Large intestine (tissue), 3 donors: ENCODE data around the gene LHX3. TPM values are rescaled to one million over a fixed set of nuclear protein-coding genes. Genes with fewer than 3 reads are reported as not detected.
"Not testable (repeated sequence)": the region's sequence is repeated elsewhere in the genome, so short reads cannot be mapped to it uniquely, and the experiment has no call there.

Experiments used
- DNase-seq, 2 donors: peaks; one replicate each; pipeline versions ENCODE4 v3.0.0 to v3.0.0-alpha.2; 2013
- H3K27ac ChIP-seq: one replicate; pipeline ENCODE4 v1.5.1; 2013; ENCODE audit warnings: low read length
- H3K27me3 ChIP-seq: 2 replicates; pipeline ENCODE4 v1.6.1; 2013; ENCODE audit warnings: low read length; ENCODE audit not compliant: control insufficient read depth, insufficient read depth
- H3K36me3 ChIP-seq: 2 replicates; pipeline ENCODE4 v1.6.1; 2013; ENCODE audit warnings: low read length; ENCODE audit not compliant: control insufficient read depth, insufficient read depth
- H3K4me1 ChIP-seq: one replicate; pipeline ENCODE4 v1.6.1; 2013; ENCODE audit warnings: low read length; ENCODE audit not compliant: control insufficient read depth, insufficient read depth
- H3K4me3 ChIP-seq: one replicate; pipeline ENCODE4 v1.5.1; 2013; ENCODE audit warnings: low read length
- H3K9me3 ChIP-seq: one replicate; pipeline ENCODE4 v1.6.1; 2013; ENCODE audit warnings: mild to moderate bottlenecking, low read depth, low read length, moderate library complexity; ENCODE audit not compliant: control insufficient read depth
- WGBS: methylation state at CpG from one replicate; pipeline ENCODE4 v1.1.5; 2013; ENCODE audit warnings: low lambda C conversion rate; ENCODE audit not compliant: insufficient coverage; 5-methylcytosine and 5-hydroxymethylcytosine counted together
- polyA plus RNA-seq: library from polyadenylated mRNA; unstranded; fragments of 120-200 nt; gene quantifications from one replicate; pipeline ENCODE4 v1.2.1, GENCODE V29; 2013

LHX3 gene
- polyA plus RNA-seq, 1 donor = not detected

GRCh38 chr9:136152931-136153330, 52.0 kb downstream of the LHX3 start:
- no peak overlapping the region for H3K4me3 ChIP-seq
- no peak overlapping the region for H3K27ac ChIP-seq
- no peak for DNase-seq
- no CpG with 5 or more reads among the region's 12 CpGs for WGBS
- no peaks in the 10 kb centered on the region for H3K9me3 ChIP-seq
- H3K4me1 ChIP-seq = peaks cover 4% of the 10 kb centered on the region
- H3K27me3 ChIP-seq = peaks cover 28% of the 10 kb centered on the region
- no peaks in the 10 kb centered on the region for H3K36me3 ChIP-seq

GRCh38 chr9:136152543-136152866, 52.4 kb downstream of the LHX3 start:
- Histone ChIP-seq H3K27ac (no peak overlapping the region), H3K27me3 (peaks cover 24% of the 10 kb centered on the region), H3K4me3 (no peak overlapping the region), H3K36me3 (no peaks in the 10 kb centered on the region), H3K4me1 (peaks cover 4% of the 10 kb centered on the region), H3K9me3 (no peaks in the 10 kb centered on the region)
- no peak for DNase-seq
- WGBS = no CpG with 5 or more reads among the region's 4 CpGs

GRCh38 chr9:136151848-136152542, 52.9 kb downstream of the LHX3 start:
- Histone ChIP-seq H3K27ac (no peak overlapping the region), H3K9me3 (no peaks in the 10 kb centered on the region), H3K27me3 (peaks cover 25% of the 10 kb centered on the region), H3K4me1 (peaks cover 4% of the 10 kb centered on the region), H3K36me3 (no peaks in the 10 kb centered on the region), H3K4me3 (no peak overlapping the region)
- WGBS = 96% methylated on average over 4 of the region's 27 CpGs
- DNase-seq = no peak

- no CpG with 5 or more reads among the region's 25 CpGs for WGBS
- H3K36me3 ChIP-seq = no peaks in the 10 kb centered on the region
- H3K27ac ChIP-seq = no peak overlapping the region
- H3K9me3 ChIP-seq = no peaks in the 10 kb centered on the region
- H3K4me1 ChIP-seq = peaks cover 4% of the 10 kb centered on the region
- peaks cover 19% of the 10 kb centered on the region for H3K27me3 ChIP-seq
- no peak overlapping the region for H3K4me3 ChIP-seq
- no peak for DNase-seq
Observed at GRCh38 chr9:136151214-136151804, 53.6 kb downstream of the LHX3 start.

GRCh38 chr9:136150664-136151213, 54.2 kb downstream of the LHX3 start:
- H3K27me3 ChIP-seq = peaks cover 16% of the 10 kb centered on the region
- H3K36me3 ChIP-seq = not testable (repeated sequence)
- 81% methylated on average over 3 of the region's 7 CpGs for WGBS

GRCh38 chr9:136149853-136150252, 55.1 kb downstream of the LHX3 start:
- Histone ChIP-seq H3K27me3 (peaks cover 14% of the 10 kb centered on the region), H3K4me1 (peaks cover 4% of the 10 kb centered on the region)
- WGBS = 100% methylated on average over 1 of the region's 9 CpGs

More at GRCh38 chr9:136150664-136151213, 54.2 kb downstream of the LHX3 start:
- not testable (repeated sequence) for DNase-seq, H3K9me3 ChIP-seq, H3K27ac ChIP-seq, H3K4me3 ChIP-seq, H3K4me1 ChIP-seq

GRCh38 chr9:136149337-136149736, 55.6 kb downstream of the LHX3 start:
- peaks cover 14% of the 10 kb centered on the region for H3K27me3 ChIP-seq
- no peaks in the 10 kb centered on the region for H3K9me3 ChIP-seq
- WGBS = no CpG with 5 or more reads among the region's 12 CpGs
- H3K4me1 ChIP-seq = peaks cover 4% of the 10 kb centered on the region
- no peaks in the 10 kb centered on the region for H3K36me3 ChIP-seq
- no peak for DNase-seq
- no peak overlapping the region for H3K27ac ChIP-seq
- no peak overlapping the region for H3K4me3 ChIP-seq

More at GRCh38 chr9:136149853-136150252, 55.1 kb downstream of the LHX3 start:
- H3K9me3 ChIP-seq = no peaks in the 10 kb centered on the region
- DNase-seq = no peak
- H3K36me3 ChIP-seq = no peaks in the 10 kb centered on the region
- no peak overlapping the region for H3K4me3 ChIP-seq
- no peak overlapping the region for H3K27ac ChIP-seq

GRCh38 chr9:136148766-136149165, 56.2 kb downstream of the LHX3 start:
- Histone ChIP-seq H3K9me3 (no peaks in the 10 kb centered on the region), H3K27me3 (peaks cover 14% of the 10 kb centered on the region), H3K36me3 (no peaks in the 10 kb centered on the region), H3K4me3 (no peak overlapping the region), H3K4me1 (peaks cover 4% of the 10 kb centered on the region), H3K27ac (no peak overlapping the region)
- DNase-seq = no peak
- WGBS = no CpG with 5 or more reads among the region's 14 CpGs

GRCh38 chr9:136147890-136148714, 56.8 kb downstream of the LHX3 start:
- Histone ChIP-seq H3K4me1 (peaks cover 4% of the 10 kb centered on the region), H3K27ac (no peak overlapping the region), H3K4me3 (no peak overlapping the region), H3K27me3 (peaks cover 14% of the 10 kb centered on the region), H3K9me3 (no peaks in the 10 kb centered on the region), H3K36me3 (no peaks in the 10 kb centered on the region)
- DNase-seq = peak in 1 of 2 donors; percentile 43
- WGBS = no CpG with 5 or more reads among the region's 35 CpGs
